Endothelial cell of umbilical vein (primary cell): ENCODE measurements around the gene ATIC.

ENCODE experiments used
- EZH2 ChIP-seq: IDR thresholded peaks from 2 replicates; pipeline ENCODE4 v1.6.1; 2012; ENCODE audit warnings: borderline replicate concordance, low read depth, mild to moderate bottlenecking, moderate library complexity, low read length, inconsistent platforms; ENCODE audit not compliant: severe bottlenecking
- FOS ChIP-seq: IDR thresholded peaks from 2 replicates; pipeline ENCODE4 v1.6.1; 2011; ENCODE audit warnings: mild to moderate bottlenecking, low read length, moderate library complexity, borderline replicate concordance; ENCODE audit not compliant: insufficient read depth
- JUN ChIP-seq: IDR thresholded peaks from 2 replicates; pipeline ENCODE4 v1.6.1; 2011; ENCODE audit warnings: borderline replicate concordance, low read depth; ENCODE audit not compliant: insufficient read length, insufficient read depth
- MYC ChIP-seq: IDR thresholded peaks from one replicate; pipeline ENCODE4 v1.6.1; 2011; ENCODE audit warnings: mild to moderate bottlenecking, low read depth, low read length
- POLR2A ChIP-seq: IDR thresholded peaks from 2 replicates; pipeline ENCODE4 v1.6.1; 2012; ENCODE audit warnings: low read depth, mild to moderate bottlenecking, control low read depth, low read length
- POLR2AphosphoS5 ChIP-seq: IDR thresholded peaks from 2 replicates; pipeline ENCODE4 v1.6.1; 2012; ENCODE audit warnings: low read depth, mild to moderate bottlenecking, control low read depth, low read length, moderate library complexity; ENCODE audit not compliant: insufficient read depth
- TF ChIP-seq, protein P1 (sequence below), 2 donors: IDR thresholded peaks; 1 replicate in 1 of 2; 2 replicates in 1 of 2; pipeline ENCODE4 v1.5.1; 2011; ENCODE audit warnings: low read length in 2 of 2, mild to moderate bottlenecking in 2 of 2, moderate library complexity in 2 of 2, control low read depth in 1 of 2, inconsistent platforms in 1 of 2, low read depth in 1 of 2; ENCODE audit not compliant: insufficient read depth in 1 of 2; ENCODE audit errors: extremely low read depth in 1 of 2
- TF ChIP-seq, protein P2 (sequence below): IDR thresholded peaks from 2 replicates; pipeline ENCODE4 v1.6.1; 2011; ENCODE audit not compliant: insufficient read depth, insufficient read length

DNA sequence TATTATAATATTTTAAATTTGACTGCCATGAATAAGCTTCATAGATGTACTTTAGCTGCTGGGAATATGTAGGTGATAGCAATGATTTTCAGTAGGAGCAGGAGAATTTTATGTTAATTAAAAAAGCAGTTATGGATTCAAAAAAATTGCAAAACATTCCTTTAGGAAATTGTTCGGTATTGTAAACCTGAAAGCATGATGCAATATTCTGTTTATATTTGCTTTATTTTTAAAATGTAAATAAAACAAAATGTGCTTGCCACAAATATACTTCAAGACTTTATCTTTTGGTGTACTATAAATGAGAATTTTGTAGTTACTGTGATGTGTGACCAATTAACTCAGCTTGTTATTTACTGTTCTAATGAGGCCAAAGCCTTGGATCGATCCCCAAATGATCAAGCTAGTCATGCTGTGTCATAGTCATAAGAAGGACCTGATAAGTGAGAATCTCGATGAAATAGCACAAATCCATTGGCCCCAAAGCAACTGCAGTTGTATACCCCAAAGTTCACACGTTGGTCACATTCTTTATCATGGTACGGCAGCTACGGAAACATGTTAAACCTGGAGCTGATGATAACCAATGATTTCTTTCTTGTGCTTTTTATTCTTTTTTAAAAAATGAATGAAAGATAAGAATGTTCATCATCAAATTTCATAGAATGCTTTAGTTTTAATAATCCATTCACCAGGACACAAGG lies 23.6 kb upstream of the ATIC start:
- no peak for TF ChIP-seq POLR2AphosphoS5
- TF ChIP-seq, protein P1, sequence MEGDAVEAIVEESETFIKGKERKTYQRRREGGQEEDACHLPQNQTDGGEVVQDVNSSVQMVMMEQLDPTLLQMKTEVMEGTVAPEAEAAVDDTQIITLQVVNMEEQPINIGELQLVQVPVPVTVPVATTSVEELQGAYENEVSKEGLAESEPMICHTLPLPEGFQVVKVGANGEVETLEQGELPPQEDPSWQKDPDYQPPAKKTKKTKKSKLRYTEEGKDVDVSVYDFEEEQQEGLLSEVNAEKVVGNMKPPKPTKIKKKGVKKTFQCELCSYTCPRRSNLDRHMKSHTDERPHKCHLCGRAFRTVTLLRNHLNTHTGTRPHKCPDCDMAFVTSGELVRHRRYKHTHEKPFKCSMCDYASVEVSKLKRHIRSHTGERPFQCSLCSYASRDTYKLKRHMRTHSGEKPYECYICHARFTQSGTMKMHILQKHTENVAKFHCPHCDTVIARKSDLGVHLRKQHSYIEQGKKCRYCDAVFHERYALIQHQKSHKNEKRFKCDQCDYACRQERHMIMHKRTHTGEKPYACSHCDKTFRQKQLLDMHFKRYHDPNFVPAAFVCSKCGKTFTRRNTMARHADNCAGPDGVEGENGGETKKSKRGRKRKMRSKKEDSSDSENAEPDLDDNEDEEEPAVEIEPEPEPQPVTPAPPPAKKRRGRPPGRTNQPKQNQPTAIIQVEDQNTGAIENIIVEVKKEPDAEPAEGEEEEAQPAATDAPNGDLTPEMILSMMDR (IDR thresholded peaks at IDR 0.05; ENCODE audit: extremely low read depth in 1 of 2, insufficient read depth in 1 of 2, low read depth in 1 of 2, low read length in 2 of 2), result no peak
- TF ChIP-seq POLR2A, result no peak
- TF ChIP-seq EZH2, result no peak
- TF ChIP-seq MYC, result no peak
- TF ChIP-seq FOS, result no peak
- TF ChIP-seq, protein P2, sequence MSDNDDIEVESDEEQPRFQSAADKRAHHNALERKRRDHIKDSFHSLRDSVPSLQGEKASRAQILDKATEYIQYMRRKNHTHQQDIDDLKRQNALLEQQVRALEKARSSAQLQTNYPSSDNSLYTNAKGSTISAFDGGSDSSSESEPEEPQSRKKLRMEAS, result no peak
- TF ChIP-seq JUN, result no peak
